ENCODE data around the gene KIAA0232.

- TF ChIP-seq USF1 (IDR thresholded peaks at IDR 0.05) (no peak), RAD21 (IDR thresholded peaks at IDR 0.05; ENCODE audit: low read depth) (no peak), EP300 (IDR thresholded peaks at IDR 0.05; ENCODE audit: borderline replicate concordance) (no peak), MAX (IDR thresholded peaks at IDR 0.05) (no peak), YY1 (IDR thresholded peaks at IDR 0.05; ENCODE audit: low read depth) (no peak), CEBPB (IDR thresholded peaks at IDR 0.05) (no peak), TAF1 (IDR thresholded peaks at IDR 0.05; ENCODE audit: low read depth) (no peak), EGR1 (IDR thresholded peaks at IDR 0.05) (no peak), NFIC (IDR thresholded peaks at IDR 0.05) (no peak)
Observed at GRCh38 chr4:6908432-6909112, 126.0 kb downstream of the KIAA0232 start.
